ENCODE results near the gene CDIP1. TPM values are rescaled to one million over a fixed set of nuclear protein-coding genes. Genes with fewer than 3 reads are reported as not detected.

CDIP1 gene
- total RNA-seq, 4 donors from 2014 or later, result 18.3 to 33.4 (median 28.3) TPM

GRCh38 chr16:4515611-4516233 is 22.9 kb downstream of the CDIP1 start:
- Histone ChIP-seq H3K9me3 (no peaks in the 10 kb centered on the region), H3K27ac (replicated peaks in 1 of 4) (peak overlapping the region; percentile 52 to 66 (median 65)), H3K4me3 (peak overlapping the region in 1 of 4 donors; percentile 4), H3K36me3 (peaks cover 6 to 35% (median 34%) of the 10 kb centered on the region in 4 donors), H3K27me3 (no peaks in the 10 kb centered on the region), H3K4me1 (peaks cover 46 to 69% (median 56%) of the 10 kb centered on the region in 4 donors)
- TF ChIP-seq CTCF (IDR thresholded peaks at IDR 0.05) (no peak), POLR2A (IDR thresholded peaks at IDR 0.05; ENCODE audit: low read depth) (no peak), EP300 (IDR thresholded peaks at IDR 0.05) (no peak), POLR2AphosphoS5 (IDR thresholded peaks at IDR 0.05) (no peak)
- no peak for DNase-seq (ENCODE audit: extremely low spot score)
- WGBS, result 25% methylated on average over 5 of the region's 5 CpGs
- intact Hi-C loops (cut with DNase I), result no loop called here

- intact Hi-C loops (cut with DNase I), result no loop called here
Observed at GRCh38 chr16:4514606-4515005, 24.0 kb downstream of the CDIP1 start.

GRCh38 chr16:4513881-4514280 is 24.7 kb downstream of the CDIP1 start:
- Histone ChIP-seq H3K4me1 (peaks cover 47 to 70% (median 57%) of the 10 kb centered on the region in 4 donors), H3K9me3 (no peaks in the 10 kb centered on the region), H3K36me3 (peaks cover 22 to 53% (median 51%) of the 10 kb centered on the region in 4 donors), H3K27ac (replicated peaks in 1 of 4) (peak overlapping the region; percentile 52 to 66 (median 65)), H3K27me3 (no peaks in the 10 kb centered on the region), H3K4me3 (no peak overlapping the region)
- 97% methylated on average over 5 of the region's 7 CpGs for WGBS
- TF ChIP-seq POLR2AphosphoS5 (IDR thresholded peaks at IDR 0.05), result no peak
- no peak for TF ChIP-seq EP300 (IDR thresholded peaks at IDR 0.05)
- no peak for TF ChIP-seq POLR2A (IDR thresholded peaks at IDR 0.05; ENCODE audit: low read depth)
- no peak for TF ChIP-seq CTCF (IDR thresholded peaks at IDR 0.05)
- intact Hi-C loops (cut with DNase I), result no loop called here
- no peak for DNase-seq (ENCODE audit: extremely low spot score)

More at GRCh38 chr16:4514606-4515005, 24.0 kb downstream of the CDIP1 start:
- TF ChIP-seq CTCF (IDR thresholded peaks at IDR 0.05) (no peak), POLR2A (IDR thresholded peaks at IDR 0.05; ENCODE audit: low read depth) (no peak)
- H3K27ac ChIP-seq (replicated peaks in 1 of 4), result peak overlapping the region; percentile 52 to 66 (median 65)
- H3K36me3 ChIP-seq, result peaks cover 14 to 45% (median 44%) of the 10 kb centered on the region in 4 donors
- no peak overlapping the region for H3K4me3 ChIP-seq
- DNase-seq (ENCODE audit: extremely low spot score), result no peak
- H3K27me3 ChIP-seq, result no peaks in the 10 kb centered on the region
- whole genome bisulfite sequencing, result 64% methylated on average over 6 of the region's 7 CpGs
- H3K9me3 ChIP-seq, result no peaks in the 10 kb centered on the region
- peaks cover 47 to 70% (median 57%) of the 10 kb centered on the region in 4 donors for H3K4me1 ChIP-seq

- Histone ChIP-seq H3K27ac (replicated peaks in 1 of 4) (peak overlapping the region in 2 of 4 donors; percentile 10 to 66), H3K9me3 (no peaks in the 10 kb centered on the region), H3K4me3 (no peak overlapping the region), H3K27me3 (no peaks in the 10 kb centered on the region), H3K4me1 (peaks cover 47 to 70% (median 57%) of the 10 kb centered on the region in 4 donors), H3K36me3 (peaks cover 26 to 59% (median 57%) of the 10 kb centered on the region in 4 donors)
- 92% methylated on average over 5 of the region's 19 CpGs for WGBS
- no peak for DNase-seq (ENCODE audit: extremely low spot score)
- intact Hi-C loops (cut with DNase I), result no loop called here
- TF ChIP-seq POLR2AphosphoS5 (IDR thresholded peaks at IDR 0.05) (no peak), POLR2A (IDR thresholded peaks at IDR 0.05; ENCODE audit: low read depth) (no peak)
Observed at GRCh38 chr16:4513086-4513860, 25.3 kb downstream of the CDIP1 start.

- Histone ChIP-seq H3K36me3 (peaks cover 34 to 67% (median 65%) of the 10 kb centered on the region in 4 donors), H3K9me3 (no peaks in the 10 kb centered on the region), H3K4me1 (peaks cover 47 to 62% (median 54%) of the 10 kb centered on the region in 4 donors), H3K27ac (replicated peaks in 1 of 4) (peak overlapping the region in 1 of 4 donors; percentile 10), H3K27me3 (no peaks in the 10 kb centered on the region), H3K4me3 (no peak overlapping the region)
- intact Hi-C loops (cut with DNase I), result no loop called here
- TF ChIP-seq POLR2A (IDR thresholded peaks at IDR 0.05; ENCODE audit: low read depth) (no peak), POLR2AphosphoS5 (IDR thresholded peaks at IDR 0.05) (no peak), EP300 (IDR thresholded peaks at IDR 0.05) (no peak), CTCF (IDR thresholded peaks at IDR 0.05) (no peak)
- DNase-seq (ENCODE audit: extremely low spot score), result no peak
- 90% methylated on average over 10 of the region's 10 CpGs for WGBS
Observed at GRCh38 chr16:4512473-4512872, 26.1 kb downstream of the CDIP1 start.

All from esophagus muscularis mucosa (tissue), 4 donors.